ENCODE data around the gene DENND5A.
"Not testable (repeated sequence)": the region's sequence is repeated elsewhere in the genome, so short reads cannot be mapped to it uniquely, and the experiment has no call there.

DNA sequence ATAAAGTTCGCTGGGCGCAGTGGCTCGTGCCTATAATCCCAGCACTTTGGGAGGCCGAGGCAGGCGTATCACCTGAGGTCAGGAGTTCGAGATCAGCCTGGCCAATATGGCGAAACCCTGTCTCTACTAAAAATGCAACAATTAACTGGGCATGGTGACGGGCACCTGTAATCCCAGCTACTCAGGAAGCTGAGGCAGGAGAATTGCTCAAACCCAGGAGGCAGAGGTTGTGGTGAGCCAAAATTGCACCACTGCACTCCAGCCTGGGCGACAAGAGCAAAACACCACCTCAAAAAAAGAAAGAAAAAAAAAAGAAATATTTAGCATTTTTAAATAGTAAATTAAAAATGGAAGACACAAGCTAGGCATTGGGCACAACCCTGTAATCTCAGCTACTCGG lies 28.9 kb downstream of the DENND5A start:
- TF ChIP-seq, protein P1, sequence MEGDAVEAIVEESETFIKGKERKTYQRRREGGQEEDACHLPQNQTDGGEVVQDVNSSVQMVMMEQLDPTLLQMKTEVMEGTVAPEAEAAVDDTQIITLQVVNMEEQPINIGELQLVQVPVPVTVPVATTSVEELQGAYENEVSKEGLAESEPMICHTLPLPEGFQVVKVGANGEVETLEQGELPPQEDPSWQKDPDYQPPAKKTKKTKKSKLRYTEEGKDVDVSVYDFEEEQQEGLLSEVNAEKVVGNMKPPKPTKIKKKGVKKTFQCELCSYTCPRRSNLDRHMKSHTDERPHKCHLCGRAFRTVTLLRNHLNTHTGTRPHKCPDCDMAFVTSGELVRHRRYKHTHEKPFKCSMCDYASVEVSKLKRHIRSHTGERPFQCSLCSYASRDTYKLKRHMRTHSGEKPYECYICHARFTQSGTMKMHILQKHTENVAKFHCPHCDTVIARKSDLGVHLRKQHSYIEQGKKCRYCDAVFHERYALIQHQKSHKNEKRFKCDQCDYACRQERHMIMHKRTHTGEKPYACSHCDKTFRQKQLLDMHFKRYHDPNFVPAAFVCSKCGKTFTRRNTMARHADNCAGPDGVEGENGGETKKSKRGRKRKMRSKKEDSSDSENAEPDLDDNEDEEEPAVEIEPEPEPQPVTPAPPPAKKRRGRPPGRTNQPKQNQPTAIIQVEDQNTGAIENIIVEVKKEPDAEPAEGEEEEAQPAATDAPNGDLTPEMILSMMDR (conservative IDR thresholded peaks at IDR 0.05 in 1 of 2, IDR thresholded peaks at IDR 0.05 in 1 of 2; ENCODE audit: low read depth in 1 of 2, low read length in 2 of 2) = not testable (repeated sequence)
- TF ChIP-seq EZH2 (IDR thresholded peaks at IDR 0.05; ENCODE audit: low read length, missing control alignments) = not testable (repeated sequence)
